ENCODE results near the gene GVQW3. TPM values are rescaled to one million over a fixed set of nuclear protein-coding genes. Genes with fewer than 3 reads are reported as not detected.

The GVQW3 gene
- total RNA-seq: 0.79 and 0.85 TPM in 2 replicates

DNA sequence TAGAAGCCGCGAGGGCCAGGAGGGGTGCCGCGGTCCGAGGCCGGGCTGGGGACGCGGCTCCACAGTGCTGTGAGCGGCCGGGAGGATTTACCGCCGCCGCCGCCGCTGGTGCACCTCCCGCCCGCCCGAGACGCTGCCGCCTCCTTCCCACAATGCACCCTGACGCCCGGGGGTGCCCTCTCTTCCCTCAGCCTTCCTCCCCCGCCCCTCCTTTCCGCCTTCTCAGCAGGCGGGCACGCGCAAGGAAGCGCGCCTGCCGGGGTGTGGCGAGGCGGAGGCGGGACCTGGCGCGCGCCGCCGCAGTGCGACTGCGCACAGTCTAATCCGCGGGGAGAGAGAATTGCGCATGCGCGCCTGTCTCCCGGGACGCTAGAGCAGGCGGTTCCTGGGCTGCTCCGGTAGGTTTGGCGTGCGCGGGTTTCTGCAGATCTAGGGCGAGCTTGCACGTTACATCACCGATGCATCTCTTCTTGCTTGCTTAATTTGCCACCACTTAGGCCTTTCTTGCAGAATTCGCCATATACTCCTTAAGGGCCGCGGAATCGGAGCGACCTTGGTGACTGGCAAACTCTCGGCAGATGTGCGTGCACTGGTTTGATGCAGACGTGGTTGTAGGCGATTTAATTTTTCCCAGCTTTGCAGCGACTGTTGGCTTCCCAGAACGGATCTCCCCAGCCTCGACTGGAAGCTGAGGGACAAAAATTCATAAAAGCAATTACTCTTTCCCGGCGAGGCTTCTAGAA, at the start of gene GVQW3, which contains the start of gene THAP12:
GVQW3 (plus strand) TSS at position 347 of the 743 bp plus-strand sequence. CDS start 506 bp downstream, outside the sequence.
THAP12 (minus strand) TSS at position 156 of the 743 bp plus-strand sequence. CDS start 296 bp downstream, outside the sequence.
- DNase-seq (ENCODE audit: low read depth, low spot score): peak; percentile 91

DNA sequence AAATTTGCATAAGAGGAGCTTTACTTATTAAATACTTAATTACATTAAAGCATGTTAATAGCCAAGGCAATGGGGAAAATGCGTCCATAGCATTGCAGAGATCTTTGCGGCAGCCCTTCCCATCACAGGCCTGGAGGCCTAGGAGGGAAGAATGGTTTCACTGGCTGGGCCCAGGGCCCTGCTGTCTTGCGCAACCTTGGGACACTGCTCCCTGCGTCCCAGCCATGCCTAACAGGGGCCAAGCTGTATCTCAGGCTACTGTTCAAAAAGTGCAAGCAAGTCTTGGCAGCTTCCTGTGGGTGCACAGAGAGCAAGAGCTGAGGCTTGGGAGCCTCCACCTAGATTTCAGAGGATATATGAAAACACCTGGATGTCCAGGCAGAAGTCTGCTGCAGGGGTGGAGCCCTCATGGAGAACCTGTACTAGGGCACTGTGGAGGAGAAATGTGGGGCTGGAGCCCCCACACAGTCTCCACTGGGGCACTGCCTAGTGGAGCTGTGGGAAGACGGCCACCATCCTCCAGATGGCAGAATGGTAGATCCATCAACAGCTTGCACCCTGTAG, 46.2 kb upstream of the GVQW3 start:
- DNase-seq (ENCODE audit: low read depth, low spot score): no peak

DNA sequence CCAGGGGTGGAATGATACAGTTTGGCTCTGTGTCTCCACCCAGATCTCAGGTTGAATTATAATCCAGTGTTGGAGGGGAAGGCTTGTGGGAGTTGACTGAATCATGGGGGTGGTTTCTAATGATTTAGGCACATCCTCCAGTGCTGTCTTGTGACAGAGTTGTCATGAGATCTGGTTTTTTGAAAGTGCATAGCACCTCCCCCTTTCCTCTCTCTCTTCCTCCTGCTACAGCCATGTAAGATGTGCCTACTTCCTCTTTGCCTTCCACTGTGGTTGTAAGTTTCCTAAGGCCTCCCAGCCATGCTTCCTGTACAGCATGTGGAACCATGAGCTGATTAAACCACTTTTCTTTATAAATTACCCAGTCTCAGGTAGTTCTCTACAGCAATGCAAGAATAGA, 45.3 kb upstream of the GVQW3 start:
- no peak for DNase-seq (ENCODE audit: low read depth, low spot score)

DNA sequence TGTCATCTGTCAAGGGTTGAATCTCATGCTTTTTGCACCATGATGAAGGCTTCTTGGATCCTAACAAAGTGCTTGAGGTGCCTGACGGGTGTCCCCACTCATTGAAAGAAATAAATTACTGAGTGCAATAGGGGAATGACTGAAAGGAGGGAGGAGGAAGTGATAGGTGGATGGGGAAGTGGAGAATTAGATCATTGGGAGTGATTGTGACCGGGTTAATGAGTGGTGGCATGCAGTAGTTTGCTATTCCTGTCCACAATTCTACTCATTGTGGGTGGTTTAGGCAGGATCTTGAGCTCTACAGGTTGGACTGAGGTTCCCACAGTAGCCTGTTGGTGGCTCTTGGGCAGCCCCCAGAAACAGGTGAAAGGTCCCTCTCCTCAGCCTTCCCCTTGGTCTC, 44.5 kb upstream of the GVQW3 start:
- no peak for DNase-seq (ENCODE audit: low read depth, low spot score)

DNA sequence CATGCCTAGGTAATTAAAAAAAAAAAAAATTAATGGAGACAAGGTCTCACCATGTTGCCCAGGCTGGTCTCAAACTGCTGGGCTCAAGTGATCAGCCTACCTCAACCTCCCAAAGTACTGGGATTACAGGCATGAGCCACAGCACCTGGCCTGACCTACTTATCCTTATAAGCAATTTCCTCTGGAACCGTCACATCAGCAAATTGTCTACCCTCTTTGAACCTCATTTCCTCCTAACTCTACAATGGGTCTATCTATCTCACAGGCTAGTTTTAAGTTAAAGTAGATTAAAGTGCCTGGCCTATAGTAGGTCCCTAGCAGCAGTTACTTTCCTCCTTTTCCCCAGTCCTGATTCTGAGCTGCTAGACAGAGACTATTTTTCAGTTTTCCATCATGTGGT, 43.7 kb upstream of the GVQW3 start:
- DNase-seq (ENCODE audit: low read depth, low spot score): no peak

DNA sequence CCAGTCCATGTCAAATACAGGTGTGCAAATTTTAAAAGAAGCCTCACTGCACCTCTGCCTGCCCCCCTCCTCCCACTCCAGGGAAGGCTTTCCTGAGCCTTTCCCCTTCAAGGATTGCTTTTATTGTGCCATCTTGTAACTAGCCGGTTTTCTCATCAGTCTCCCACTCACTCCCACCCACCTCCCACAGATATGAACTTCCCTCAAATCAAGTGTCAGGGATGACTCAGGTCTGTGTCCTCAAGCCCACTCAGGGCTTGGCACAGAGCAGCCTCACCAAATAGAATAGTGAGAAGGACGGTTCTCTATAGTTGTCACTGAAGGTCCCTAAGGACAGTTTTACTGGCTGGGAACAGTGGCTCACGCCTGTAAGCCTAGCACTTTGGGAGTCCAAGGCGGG, 43.2 kb upstream of the GVQW3 start:
- no peak for DNase-seq (ENCODE audit: low read depth, low spot score)

DNA sequence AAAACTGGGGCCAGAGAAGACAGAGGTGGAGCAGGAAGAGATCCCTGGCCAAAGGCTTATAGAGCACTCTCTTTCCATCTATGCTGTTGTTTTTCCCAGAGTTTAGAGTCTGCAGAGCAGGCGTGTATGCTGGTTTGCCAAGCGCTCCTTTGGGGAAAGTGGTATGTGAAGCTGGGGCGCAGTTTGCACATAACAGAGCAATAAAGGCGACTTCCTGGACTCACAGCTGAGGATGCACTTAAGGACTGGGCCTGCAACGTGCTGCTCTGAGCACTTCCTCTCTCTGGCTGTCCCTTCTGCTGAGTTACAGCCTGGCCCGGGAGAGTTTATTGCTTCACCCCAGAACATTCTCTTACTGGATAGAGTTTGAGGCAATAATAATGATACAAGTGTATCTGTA, 41.9 kb upstream of the GVQW3 start:
- no peak for DNase-seq (ENCODE audit: low read depth, low spot score)

DNA sequence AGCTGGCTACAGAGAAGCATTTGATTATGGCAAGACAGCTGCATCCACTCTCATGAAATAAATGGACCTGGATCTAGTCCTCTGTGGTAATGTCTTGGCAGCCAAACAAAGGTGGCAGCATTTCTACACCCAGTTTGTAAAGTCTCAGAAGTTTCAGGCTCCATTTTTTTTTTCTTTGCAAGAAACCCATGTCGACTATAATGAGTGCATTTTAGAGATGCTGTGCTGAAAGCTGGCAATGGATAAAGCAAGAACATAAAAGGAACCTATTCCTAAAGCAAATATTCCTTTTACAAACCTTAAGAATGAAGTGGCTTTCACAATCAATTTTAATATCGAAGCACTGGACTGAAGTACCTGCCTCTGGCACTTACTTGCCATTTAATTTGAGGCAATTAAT, 33.7 kb upstream of the GVQW3 start:
- DNase-seq (ENCODE audit: low read depth, low spot score): no peak

DNA sequence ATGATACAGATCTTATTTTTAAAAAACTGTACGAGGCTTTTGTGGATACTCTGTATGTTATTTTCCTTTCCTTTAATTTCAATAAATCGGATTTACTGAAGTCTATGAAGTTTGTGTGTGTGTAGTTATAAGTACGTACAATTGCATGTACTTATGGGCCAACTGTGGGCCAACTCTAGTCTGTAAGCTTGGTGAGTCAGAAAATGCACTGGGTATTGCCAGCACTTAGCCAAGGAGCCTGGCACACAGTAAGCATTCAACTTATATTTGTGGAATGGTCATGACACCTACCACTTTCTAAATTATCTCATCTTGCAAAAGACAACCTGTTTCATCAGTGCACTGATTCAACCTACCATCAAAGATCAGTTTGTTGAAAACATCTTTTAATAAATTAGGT, 32.8 kb upstream of the GVQW3 start:
- DNase-seq (ENCODE audit: low read depth, low spot score): no peak

DNA sequence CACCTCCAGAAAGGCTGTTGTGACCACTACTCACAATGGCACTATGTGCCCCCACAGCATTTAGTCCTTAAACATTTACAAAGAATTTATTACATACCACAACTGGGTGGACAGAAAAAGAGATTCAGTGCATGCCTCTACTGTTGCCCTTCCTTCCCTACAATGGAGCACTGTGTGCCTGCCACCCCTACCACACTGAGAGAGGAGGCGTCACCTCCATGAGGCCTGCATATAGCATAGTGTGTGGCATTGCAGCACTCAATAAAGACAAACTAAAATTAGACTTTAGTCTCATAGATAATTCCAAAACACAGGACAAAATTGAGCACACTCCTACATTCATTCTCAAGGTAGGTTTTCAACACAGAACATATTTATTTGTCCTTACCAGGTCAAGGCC, 26.0 kb upstream of the GVQW3 start:
- DNase-seq (ENCODE audit: low read depth, low spot score): no peak

DNA sequence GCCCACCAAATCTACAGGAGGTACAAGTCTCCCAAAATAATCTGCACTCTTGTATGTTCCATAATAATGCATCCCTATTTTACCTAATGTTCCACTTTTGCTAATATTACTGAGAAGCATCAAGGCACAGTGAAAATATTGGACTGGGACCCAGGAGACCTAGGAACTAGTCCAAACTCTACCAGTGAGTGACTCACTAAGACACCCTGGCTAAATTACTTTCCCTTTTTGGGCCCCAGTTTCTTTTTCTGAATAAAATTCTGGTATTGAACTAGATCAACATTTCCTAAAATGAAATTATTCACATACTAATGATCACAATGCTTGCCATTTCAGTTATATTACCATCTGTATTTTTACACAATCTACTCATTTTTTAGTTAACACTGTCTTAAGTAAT, 19.7 kb upstream of the GVQW3 start:
- DNase-seq (ENCODE audit: low read depth, low spot score): no peak

DNA sequence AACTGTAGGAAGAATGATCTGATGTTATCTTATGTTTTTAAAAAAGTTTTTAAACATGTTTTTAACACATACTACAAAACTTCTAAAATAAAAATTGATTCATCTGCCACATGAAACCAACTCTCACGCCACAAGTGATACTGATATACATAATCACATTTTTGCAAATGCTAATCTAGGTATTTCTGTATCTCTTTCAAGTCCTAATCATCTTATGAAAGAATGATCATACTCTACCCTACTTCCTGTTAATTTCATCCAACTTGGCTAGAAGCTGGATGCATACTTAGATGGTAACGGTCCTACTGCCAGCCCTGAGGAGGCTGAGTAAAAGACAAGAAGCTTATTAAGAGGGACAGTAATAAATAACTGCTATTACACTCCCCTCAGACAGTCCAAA, 19.3 kb upstream of the GVQW3 start:
- no peak for DNase-seq (ENCODE audit: low read depth, low spot score)

DNA sequence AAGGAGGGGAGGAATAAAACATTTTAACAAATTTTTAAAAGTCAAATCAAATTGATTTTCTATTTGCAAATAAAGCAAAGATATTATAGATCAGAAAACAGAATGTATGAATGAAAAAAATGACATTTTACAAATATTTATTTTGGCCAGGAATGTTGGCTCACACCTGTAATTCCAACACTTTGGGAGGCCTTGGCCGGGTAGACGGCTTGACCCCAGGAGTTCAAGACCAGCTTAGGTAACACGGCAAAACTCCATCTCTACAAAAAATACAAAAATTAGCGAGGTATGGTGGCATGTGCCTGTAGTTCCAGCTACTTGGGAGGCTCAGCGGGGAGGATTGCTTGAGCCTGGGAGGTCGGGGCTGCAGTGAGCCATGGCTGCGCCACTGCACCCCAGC, 18.4 kb upstream of the GVQW3 start:
- no peak for DNase-seq (ENCODE audit: low read depth, low spot score)

DNA sequence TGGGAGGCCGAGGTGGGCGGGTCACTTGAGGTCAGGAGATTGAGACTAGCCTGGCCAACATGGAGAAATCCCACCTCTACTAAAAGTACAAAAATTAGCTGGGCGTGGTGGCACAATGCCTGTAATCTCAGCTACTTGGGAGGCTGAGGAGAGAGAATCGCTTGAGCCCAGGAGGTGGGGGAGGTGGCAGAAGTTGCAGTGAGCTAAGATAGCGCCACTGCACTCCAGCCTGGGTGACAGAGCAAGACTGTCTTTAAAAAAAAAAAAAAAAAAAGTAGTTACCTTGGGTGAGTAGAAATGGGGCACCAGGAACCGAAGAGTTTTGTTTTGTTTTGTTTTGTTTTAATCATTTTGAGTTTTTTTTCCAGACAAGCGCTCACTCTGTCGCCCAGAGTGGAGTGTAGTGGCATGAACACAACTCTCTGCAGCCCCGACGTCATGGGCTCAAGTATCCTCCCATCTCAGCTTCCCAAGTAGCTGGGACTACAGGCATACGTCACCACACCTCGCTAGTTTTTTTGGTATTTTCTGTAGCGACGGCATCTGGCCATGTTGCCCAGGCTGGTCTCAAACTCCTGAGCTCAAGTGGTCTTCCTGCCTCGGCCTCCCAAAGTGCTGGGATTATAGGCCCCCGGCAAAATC, 16.0 kb upstream of the GVQW3 start:
- no peak for DNase-seq (ENCODE audit: low read depth, low spot score)

DNA sequence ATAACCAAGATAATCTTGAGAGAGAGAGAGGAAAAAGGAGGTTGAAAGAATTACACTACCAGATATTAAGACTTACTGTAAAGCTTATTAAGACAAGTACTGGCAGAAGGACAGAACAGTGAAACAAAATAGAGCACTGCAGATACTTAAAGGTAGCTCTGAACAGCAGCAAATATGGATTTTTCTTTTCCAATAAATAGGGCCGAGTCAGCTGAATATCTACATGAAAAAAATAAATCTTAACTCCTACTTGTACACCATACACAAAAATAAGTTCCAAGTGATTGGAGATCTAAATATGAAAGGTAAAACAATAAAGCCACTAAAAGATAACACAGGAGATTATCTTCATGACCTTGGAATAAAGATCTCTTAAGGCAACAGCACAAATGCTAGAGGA, 12.6 kb upstream of the GVQW3 start:
- DNase-seq (ENCODE audit: low read depth, low spot score): no peak

DNA sequence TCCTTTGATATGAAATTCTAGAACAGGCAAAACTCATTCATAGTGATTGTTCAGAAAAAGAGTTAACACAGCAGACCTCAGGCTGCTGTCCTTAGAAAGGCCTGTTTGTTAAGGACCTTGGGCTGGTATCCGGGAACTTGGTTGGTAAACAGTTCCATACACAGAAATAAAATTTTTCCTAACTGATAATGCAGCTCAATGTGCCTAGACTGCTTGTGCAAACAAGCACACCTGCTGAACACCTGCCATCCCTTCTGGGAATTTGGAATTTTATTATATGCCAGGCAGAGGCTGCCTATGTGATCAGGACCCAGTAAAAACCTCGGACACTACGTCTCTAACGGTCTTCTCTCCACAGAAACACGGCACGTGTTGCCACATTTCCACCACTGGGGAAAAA, 11.7 kb upstream of the GVQW3 start:
- no peak for DNase-seq (ENCODE audit: low read depth, low spot score)

DNA sequence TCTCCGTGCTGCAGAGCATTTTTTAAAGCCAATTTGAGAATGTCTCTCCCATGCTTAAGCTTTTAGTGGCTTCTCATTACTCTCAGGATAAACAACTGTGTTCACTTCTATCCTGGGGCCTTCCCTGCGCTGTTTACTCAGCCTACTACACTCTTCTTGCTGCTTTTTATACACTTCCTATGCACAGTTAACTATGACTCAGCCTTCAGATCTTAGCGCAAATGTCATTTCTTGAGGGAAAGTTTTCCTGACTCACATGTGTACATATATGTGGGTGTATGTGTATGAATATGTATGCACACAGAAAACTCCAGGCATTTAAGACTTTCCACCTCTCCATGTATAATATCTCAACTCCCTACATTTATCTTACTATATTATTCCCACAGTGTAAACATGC, 10.0 kb upstream of the GVQW3 start:
- peak; percentile 67 for DNase-seq (ENCODE audit: low read depth, low spot score)

DNA sequence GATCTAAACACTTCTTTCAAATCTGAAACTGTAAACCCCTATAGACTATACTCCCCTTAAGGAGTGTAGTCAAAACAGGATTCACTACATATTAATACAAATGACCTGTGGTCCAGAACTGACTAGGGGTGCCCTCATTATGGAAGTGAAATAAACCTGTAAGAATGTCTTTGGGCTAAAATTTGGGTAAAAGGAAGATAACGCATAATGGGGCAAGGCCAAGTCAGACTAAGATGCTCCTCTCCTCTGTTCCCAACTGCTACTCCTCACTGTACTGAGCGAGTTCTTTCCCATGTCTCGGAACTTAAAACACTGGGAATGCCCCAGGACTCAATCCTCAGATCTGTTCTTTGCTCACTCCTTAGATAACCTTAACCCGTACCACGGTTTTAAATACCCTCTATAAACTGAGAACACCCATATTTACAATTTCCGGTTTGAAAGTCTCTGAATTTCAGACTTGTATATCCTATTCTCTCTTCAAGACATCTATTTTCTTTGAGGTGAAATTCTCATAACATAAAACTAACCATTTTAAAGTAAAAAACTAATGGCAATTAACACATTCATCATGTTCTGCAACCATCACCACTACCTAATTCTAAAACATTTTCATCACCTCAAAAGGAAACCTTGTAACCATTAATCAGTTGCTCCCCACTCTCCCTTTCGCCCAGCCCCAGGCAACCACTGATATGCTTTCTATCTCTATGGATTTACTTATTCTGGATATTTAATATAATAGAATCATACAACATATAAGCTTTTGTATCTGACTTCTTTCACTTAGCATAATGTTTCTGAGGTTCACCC, 4.2 kb upstream of the GVQW3 start:
- DNase-seq (ENCODE audit: low read depth, low spot score): no peak

DNA sequence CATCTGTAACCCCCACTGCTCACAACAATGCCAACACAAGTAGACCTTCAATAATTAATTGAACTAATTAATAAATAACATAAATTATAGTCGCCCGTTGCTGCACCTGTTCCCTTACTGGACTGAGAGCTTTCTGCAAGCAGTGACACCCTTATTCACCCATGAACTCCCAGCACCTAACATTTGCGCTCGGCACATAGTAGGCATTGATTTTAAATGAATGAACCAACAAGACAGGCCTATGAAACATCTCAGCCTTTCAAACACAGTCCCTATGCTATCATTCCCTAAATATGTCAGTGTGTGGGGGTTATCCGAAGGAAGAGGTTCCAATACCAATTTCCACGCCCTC, 1.3 kb upstream of the GVQW3 start:
- DNase-seq (ENCODE audit: low read depth, low spot score): no peak

DNA sequence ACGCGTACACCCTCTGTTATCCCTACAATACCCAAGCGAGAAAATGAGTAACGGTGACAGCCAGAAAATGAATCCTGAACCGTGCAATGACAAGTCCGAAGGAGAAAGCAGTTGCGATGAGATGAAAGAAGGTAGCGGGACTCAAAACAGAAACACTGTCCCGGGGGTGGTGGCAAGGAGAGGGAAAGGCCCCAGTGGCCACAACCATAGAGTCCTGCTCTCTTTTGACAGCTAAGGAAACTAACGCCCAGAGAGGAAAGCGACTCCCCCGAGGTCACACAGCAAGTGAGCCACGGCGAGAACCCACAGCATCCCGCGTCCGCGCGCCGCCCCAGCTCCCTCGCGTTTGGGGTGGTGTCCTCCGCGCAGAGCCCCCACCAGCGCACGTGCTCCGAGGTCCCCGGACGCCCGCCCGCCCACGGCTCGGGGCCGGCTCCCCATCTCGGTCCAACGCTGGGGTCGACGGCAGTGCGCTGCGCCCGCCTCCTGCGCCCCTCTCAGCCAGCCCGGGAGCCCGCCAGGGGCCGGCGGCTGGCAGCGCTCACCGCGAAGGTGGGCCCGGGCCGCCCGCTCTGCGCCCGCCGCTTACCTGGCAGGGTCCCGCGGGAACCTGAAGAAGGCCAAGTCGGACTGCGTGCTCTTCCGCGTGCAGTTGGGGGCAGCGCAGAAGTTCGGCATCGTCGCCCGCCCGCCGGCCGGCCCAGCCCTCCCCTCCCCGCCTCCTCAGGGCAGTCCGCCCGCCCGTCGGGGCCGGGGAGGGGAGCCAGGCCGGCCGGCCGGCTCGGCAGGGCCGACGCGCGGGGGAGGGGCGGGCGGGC, 755 bp upstream of the GVQW3 start:
- no peak for DNase-seq (ENCODE audit: low read depth, low spot score)

DNA sequence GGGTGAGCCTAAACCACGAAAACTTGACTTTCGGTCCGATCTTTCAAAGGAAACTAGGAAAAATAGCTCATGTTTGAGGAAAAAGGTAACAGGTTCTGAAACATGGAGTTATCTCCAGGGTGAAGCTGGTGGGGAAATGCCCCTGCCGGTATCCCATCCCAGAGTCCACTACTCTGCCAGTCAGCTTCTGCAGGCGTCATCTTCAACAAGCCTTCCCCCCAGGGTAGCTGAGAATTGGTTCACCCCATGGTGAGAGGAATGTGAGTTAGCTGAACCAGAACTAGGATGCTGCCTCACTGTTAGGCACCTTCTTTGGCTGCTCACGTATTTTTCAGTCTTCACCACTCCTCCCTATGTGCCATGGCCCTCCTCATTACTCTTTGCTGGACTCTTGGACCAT, 1.1 kb downstream of the GVQW3 start:
- DNase-seq (ENCODE audit: low read depth, low spot score): no peak
